ENCODE results near the gene FCHSD2.

DNA sequence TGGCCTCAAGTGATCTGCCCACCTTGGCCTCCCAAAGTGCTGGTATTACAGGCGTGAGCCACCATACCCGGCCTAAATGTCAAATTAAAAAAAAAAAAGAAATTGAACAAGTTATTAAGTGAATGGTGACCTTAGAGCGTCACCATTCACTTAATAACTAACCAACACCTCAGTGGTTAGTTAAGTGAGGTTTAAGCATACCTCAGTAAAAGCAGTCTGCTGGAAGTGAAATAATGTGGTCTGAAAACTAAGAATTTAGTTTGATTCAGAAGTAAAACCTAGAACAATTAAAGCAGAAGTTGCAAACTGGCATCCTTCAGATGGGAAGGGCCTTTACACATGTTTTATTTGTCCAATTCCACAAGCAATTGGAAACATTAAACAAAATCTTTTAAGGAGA lies 71.5 kb downstream of the FCHSD2 start:
- TF ChIP-seq, protein P1, sequence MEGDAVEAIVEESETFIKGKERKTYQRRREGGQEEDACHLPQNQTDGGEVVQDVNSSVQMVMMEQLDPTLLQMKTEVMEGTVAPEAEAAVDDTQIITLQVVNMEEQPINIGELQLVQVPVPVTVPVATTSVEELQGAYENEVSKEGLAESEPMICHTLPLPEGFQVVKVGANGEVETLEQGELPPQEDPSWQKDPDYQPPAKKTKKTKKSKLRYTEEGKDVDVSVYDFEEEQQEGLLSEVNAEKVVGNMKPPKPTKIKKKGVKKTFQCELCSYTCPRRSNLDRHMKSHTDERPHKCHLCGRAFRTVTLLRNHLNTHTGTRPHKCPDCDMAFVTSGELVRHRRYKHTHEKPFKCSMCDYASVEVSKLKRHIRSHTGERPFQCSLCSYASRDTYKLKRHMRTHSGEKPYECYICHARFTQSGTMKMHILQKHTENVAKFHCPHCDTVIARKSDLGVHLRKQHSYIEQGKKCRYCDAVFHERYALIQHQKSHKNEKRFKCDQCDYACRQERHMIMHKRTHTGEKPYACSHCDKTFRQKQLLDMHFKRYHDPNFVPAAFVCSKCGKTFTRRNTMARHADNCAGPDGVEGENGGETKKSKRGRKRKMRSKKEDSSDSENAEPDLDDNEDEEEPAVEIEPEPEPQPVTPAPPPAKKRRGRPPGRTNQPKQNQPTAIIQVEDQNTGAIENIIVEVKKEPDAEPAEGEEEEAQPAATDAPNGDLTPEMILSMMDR (conservative IDR thresholded peaks at IDR 0.05 in 1 of 2, IDR thresholded peaks at IDR 0.05 in 1 of 2; ENCODE audit: low read depth in 1 of 2, low read length in 2 of 2): no peak
- TF ChIP-seq EZH2 (IDR thresholded peaks at IDR 0.05; ENCODE audit: low read length, missing control alignments): no peak
